Urothelium cell line (cell line): ENCODE results near the gene SUSD1.

Source experiments
- DNase-seq: peaks from one replicate; pipeline ENCODE4 v3.0.0; 2011; ENCODE audit warnings: low spot score, mixed read lengths
- FAIRE-seq: peaks from 2 replicates; lab custom pipeline; 2011; peaks lifted over from hg19 to GRCh38; lab: Jason Lieb, UNC

SUSD1 gene

DNA sequence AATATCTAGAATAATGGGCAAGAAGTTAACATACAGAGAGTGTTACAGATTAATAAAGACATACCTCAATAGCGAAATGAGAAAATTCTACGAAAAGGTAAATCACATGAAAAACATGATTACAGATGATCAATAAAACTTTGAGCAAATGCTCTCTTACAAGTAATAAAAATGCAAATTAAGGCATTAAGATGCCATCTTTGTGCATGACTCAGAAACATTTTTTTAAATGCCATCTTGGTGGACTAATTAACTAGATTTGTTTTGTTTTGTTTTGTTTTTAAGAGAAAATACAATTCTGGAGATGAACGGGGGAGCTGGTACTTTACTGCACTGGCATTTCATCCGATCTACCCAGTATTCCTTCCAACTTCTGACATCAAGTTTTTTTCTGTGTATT is 130.2 kb downstream of the SUSD1 start:
- FAIRE-seq = no peak
- no peak for DNase-seq

DNA sequence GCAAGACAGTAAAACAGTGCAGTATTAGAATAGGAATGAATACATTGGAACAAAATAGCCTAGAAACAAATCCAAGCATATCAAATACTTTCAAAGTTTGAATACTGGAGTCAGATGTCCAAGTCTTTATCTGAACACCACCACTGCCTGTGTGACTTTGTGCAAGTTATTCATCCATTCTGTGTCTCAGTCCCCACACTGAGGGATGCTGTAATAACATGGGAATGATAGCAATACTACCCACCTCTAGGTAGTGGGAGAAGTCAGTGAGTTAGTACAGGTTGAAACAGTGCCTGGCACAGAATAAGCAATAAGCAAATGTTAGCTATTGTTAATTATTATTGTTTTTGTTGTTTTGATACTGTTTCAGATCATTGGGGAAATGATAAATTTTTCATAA is 130.9 kb downstream of the SUSD1 start:
- FAIRE-seq (no peak), DNase-seq (no peak)

DNA sequence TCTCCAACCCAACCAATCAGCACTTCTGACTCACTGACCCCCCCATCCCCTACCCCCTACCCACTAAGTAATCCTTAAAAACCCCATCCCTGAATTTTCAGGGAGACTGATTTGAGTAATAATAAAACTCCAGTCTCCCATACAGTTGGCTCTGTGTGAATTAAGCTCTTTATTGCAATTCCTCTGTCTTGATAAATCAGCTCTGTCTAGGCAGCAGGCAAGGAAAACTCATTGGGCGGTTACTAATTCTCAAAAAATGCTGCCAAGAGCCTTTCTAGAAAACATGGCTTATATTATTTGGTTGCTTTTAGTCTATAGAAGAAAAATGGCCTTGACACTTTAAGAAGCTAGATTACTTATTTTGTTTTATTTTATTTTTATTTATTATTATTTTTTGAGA is 131.7 kb downstream of the SUSD1 start:
- no peak for DNase-seq
- no peak for FAIRE-seq

DNA sequence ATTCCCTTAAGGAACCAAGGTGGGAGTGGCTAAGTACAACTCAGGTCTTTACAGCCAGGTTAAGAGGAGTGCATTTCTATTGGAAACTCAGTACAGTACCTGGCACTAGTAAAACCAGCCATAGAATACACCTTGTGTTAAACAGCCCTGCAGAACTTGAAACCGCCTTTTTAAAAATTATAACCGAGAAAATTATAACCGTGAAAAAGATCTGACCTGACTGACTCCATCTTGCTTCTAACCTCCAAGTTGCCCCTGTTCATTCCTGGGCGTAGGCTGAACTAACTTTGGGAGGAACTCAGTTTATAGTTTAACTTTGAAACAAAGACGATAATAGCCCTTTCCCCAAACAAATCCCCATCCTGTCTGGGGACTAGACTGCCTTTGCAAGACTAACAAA is 132.3 kb downstream of the SUSD1 start:
- no peak for FAIRE-seq
- DNase-seq = no peak

DNA sequence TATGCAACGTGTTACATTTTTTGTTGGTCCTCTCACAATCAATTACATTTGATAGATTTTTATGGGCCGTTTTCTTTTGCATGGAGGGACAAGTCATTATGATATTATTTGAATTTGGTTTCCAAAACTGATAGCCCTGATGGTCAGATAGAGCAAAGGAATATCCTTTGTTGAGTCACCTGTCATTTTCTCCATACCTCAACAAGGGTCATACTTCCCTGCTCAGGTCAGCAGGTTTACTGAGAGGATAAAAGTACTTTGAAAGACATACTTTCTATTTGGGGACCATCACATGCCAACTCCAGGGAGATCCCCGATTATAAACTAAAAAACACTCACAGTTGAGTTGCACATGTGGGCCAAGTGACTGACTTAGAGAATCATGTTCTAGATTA is 132.9 kb downstream of the SUSD1 start:
- DNase-seq (no peak), FAIRE-seq (no peak)

DNA sequence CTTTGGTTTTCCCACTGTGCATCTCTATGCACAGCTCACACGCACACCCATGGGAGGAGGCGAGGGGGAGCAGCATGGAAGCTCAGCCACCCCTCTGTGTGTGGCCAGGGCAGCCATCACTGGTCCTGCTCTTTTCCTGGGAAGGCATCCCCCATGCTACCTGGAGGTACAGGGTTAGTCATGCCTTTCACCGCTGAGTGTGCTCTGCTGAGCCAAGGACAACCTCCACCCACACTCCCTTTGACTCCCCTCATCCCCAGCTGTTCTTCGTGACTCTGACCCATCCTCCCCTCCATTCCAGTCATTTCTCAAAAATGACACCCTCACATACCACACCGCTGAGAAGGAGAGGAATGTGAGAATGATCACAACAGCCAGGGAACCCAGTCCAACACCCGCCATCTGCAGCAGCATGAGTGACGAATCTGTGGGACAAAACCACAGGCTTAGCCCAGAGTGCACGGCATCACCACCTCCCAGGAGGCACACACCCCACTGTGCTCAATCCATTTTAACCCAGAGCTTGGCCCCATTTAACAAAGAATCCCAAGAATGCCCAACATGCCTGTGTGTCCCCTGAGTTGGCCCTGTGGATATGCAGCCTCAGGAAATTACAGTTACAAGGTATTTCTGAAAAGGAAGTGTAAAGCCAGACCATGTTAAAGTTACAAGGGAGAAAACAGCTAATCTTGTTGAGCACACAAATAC is 133.4 kb downstream of the SUSD1 start:
- FAIRE-seq (peak; percentile 85), DNase-seq (peak; percentile 91)

DNA sequence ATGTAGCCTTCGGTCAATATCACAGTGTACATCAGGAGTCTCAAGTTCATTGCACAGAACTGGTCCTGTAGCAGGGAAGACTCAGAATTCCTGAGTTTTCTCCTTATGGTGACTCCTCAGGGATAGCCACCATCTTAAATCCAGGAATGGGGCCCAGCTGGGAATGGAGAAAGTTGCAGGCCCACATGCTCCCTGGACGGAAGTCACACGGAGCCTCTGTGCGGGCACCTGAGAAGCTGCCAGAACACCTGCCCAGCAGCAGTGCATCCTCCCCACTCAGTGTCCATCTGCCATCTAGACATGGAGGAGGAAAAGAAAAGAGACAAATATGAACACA is 133.9 kb downstream of the SUSD1 start:
- DNase-seq = no peak
- no peak for FAIRE-seq

DNA sequence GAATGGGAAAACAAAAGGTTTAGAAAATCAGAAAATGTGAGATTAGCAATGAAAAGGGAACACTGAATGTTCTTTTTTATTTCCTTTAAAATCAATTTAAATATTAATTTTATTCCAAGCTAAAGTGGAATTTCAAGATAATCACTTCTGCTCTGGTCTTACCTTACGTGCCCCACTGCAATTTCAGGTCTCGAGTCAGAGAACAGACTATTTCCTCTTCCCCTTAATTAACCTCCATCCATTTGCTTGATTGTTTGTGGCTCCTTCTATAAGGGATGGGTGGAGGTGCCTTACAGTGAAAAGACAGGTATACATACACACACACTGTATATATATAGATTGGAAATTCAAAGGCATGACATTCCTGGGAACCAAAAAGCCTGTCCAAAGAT is 137.1 kb downstream of the SUSD1 start:
- no peak for DNase-seq
- no peak for FAIRE-seq

DNA sequence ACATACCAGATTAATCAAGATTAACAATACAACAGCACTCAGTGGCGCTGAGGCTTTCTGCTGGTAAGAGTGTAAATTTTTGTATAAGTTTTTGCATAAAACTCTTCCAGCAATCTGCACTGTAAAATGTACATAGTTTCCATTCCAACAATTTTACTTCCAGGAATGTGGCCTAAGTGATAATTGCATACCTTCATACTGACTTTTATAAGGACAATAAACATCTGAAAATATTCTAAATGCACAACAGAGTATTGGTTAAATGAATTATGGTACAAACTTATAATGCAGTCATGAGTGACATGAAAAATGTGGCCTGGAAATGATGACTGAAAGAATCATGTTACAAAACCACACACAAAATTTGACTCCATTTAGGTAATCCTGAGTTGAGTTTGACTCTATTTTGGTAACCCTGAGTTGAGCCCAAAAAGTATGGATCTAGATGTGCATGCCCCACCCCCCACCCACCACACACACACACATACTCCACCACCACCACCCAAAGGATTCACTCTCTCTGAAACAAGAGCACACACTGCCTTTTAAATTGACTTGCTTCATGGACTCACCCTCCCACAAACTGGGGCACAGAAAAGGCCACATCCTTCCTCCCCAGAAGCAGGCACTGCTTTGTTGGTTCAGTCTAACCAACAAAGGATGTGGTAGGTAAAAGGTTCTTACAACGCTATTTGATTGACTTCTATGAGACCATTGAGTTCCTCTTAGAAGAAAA is 137.6 kb downstream of the SUSD1 start:
- FAIRE-seq = no peak
- no peak for DNase-seq

DNA sequence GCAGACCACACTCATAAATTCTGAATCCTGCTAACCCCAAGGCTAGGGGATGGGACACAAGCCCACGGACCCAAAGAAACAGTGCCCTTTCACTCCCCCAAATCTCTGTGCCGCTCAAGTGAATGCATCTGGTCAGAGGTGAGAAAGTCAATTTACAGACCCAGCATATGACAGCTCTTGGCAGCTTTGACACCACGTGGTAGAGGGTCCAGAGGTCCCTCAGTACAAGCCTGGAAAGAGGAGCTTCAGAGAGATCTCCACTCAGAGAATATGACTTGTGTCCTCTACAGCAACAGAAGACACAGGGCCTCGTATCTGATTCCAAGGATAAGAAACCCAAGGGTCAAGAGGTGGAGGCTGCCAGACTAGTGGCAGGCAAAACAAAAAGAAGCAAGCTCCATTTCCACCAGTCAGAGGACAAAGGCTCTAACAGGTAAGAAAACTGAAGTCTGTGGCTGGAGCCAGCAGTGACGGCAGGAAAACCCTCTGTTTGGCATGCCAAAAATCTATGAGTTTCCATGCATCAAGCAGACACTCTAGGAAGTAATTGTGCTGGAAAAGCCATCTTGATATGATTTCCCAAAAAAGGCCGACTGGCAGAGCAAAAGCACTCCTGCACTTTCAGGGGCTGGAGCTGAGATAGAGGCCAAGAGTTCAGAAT is 139.8 kb downstream of the SUSD1 start:
- FAIRE-seq (no peak), DNase-seq (no peak)

DNA sequence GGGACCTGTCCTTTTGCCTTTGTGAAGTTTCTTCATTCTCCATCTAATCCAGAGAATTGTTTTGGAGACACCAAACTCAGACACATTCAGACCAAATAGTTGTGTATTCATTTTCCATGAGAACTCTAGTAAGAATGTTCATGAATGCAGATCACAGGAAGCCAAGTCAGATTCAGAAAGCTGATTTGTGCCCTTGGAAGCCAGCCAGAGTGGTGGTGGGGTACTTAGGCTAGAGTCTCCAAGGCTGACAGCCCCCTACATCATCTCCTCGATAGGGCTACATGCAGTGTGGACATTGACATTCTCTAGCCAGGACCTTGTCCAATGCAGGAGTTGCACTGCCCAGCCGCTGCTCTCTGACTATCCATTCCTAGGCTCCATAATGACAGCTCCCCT is 140.9 kb downstream of the SUSD1 start:
- DNase-seq (no peak), FAIRE-seq (no peak)

DNA sequence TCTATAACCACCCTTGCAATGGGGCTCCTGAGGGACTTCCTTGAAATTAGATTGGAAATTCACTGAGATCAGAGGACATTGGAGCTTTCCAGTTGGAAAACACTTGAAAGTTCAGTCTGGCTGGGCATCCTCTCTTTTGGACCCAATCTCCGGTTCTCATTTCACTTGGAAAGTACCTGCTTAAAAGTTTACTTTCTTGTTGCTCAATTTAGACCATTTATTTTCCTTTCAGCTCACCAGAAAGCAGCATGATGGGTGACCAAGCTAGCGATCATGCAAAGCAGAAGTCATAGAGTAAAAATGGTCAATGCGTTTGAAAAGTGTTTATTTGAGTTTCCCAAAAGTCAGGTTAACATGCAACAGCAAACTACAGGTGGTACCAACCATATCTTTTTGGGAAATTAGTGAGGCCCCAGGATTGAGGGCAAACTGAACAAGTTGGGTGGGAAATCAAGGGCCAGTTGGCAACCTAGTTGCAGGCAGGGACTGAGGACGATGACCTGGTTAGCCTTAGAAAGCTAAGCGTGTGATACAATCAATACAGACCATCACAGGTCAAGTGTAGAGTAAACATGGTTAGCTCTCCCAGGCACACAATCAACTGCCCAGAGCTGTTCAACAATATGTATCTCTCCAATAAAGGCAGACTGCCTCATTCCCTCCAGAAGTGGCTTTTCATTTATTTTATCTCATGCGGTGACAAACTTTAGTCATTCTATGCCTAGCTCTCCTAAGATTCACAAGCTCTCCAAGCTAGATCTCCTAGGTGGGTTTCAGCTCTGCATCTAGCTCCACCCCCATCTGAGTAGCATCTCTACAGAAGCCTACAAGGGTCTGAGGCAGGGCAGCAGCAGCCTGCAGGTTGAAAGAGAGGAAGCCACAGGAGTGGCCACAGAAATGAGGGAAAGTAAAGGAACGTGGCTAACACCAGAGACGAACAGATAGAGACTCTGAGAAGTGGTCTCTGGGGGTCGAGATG is 141.6 kb downstream of the SUSD1 start:
- FAIRE-seq = no peak

DNA sequence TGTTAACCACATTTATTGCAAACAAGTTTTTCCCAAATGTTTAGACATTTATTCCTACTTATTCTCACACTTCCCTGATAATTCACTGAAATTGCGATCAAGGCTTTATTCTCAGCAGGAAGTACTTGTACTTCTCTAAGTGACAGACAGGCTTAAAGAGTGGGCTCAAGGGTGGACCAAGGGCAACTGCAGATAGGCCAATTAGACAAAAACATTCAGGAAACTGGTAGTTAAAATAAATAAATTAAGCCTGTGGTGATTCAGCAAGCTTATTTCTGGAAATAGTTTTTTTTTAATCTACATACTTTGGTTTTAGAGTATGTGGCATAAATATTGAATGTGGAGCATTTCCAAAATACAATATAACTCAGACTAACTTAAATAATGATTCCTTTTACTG is 142.4 kb downstream of the SUSD1 start:
- no peak for FAIRE-seq

More for the DNA sequence above, 141.6 kb downstream of the SUSD1 start:
- DNase-seq = no peak

DNA sequence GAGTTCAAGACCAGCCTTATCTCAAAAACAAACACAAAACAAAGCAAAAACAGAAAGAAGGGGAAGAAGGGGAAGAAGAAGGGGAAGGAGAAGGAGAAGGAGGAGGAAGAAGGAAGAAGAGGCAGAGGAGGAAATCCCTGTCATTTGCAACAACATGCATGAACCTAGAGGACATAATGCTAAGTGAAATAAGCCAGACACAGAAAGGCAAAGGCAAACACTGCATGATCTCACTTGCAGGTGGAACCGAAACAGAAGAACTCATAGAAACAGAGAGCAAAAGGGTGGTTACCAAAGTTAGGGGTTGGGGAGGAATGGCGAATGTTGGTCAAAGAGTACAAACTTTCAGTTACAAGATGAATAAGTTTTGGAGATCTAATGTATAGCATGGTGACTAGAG is 143.1 kb downstream of the SUSD1 start:
- FAIRE-seq = no peak

More for the DNA sequence above, 142.4 kb downstream of the SUSD1 start:
- DNase-seq = no peak

DNA sequence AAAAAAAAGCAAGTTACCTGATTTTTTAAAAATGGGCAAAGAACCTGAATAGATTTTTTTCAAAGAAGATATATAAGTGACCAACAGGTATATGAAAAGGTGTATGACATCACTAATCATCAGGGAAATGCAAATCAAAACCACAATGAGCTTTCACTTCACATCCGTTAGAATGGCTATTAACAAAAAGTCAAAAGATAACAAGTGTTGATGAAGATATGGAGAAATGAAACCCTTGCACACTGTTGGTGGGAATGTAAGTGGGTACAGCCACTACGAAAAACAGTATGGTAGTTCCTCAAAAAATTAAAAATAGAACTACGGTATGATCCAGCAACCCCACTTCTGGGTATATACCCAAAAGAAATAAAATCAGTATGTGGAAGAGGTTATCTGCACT is 143.7 kb downstream of the SUSD1 start:
- FAIRE-seq = no peak
- DNase-seq = no peak

More for the DNA sequence above, 143.1 kb downstream of the SUSD1 start:
- no peak for DNase-seq

DNA sequence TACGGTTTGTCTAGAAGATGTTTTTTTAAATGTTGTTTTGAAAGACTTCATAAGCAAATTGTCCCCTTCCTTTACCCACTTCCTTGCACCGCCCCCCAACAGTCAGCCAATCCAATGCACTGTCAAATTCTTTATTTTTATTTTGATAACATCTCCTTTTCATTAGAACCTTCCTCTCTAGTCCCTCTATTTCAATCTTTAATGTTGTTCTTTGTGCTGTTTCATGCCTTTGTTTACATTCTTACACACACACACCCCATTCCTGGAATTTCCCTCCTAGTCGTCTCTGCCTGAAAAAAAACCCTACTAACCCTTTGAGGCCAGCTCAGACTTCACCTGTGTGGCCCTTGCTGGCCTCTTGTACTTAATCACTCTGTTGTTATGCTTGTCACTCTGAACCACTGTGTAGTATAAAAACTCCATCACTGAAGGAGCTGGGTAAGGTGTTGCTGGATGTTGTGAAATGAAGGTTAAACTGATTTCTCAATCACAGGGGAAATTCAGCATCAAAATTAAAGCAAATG is 145.1 kb downstream of the SUSD1 start:
- peak; percentile 69 for DNase-seq
- FAIRE-seq = no peak

DNA sequence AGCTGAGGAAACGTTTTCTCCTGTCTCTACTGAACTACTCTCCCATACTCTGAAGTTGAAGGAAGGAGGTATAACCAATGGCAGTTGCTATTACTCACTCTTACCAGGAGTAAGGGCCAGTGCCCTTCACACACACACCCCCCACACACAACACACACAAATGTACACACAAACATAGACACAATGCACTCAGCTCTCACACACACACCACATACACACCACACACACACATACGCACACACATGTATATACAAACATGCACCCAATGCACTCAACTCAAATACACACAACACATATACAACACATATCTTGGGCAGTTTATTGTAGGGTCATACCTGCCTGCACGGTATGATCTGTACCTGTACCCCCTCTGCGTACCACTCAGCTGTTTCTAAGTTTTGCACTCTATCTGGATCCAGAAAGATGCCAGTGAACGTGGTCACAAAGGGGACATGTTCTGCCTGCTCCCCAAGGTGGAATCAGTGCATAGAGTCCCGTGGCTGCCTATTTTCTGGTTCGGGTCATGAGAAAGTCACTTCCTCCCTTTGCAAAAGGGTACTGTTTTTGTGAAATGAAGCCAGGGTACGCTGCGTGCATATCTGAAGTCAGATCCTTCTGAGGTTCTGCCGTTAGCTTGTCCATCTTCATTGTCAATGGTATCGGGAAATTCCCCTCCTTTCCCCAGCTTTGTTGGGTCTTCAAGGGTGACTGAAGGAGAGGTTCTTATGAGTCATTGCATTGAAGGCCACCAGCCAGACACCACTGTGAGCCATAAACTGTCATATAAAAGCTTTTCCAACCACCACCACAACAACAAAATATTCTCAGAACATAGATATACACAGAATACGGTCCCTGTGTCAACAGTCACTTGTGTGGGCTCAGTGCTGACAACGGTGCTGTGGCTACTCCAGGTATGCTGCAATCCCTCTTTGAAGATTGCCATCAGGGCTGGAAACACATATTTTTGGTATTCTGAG is 146.6 kb downstream of the SUSD1 start:
- DNase-seq (no peak), FAIRE-seq (peak; percentile 74)

DNA sequence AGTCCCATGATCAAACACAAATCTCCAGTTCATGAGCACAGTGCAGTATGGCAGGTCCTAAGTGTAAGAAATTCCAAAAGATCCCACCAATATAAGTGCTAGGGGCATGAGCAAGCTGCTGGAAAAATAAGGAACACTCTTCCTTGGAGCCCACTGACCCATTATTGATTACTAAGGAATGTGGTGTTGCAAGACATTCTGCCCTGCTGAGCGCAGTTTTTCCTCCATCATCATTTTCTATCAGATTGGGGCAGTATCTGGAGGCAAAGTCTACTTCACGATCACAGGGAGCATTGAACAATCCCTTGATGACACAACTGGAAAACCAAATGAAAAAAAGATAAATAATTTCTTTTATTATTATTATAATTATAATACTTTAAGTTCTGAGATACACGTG is 149.2 kb downstream of the SUSD1 start:
- FAIRE-seq (no peak), DNase-seq (no peak)

DNA sequence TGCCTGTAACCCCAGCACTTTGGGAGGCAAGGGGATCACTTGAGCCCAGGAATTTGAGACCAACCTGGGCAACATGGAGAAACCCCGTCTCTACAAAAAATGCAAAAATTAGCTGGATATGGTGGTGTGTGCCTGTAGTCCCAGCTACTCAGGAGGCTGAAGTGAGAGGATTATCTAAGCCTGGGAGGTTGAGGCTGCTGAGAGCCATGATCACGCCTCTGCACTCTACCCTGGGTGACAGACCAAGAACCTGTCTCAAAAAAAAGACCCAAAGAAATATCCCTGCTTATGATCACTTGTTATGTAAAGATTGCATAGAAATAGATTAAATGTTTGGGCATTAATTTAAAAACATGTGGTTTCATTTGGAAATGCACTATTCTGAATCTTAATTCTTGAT is 153.4 kb downstream of the SUSD1 start:
- DNase-seq = no peak
- FAIRE-seq = no peak
